Right lung (tissue), 5 donors: Measurements from ENCODE around the gene CAND1. TPM values are rescaled to one million over a fixed set of nuclear protein-coding genes. Genes with fewer than 3 reads are reported as not detected.
"Not testable (repeated sequence)": the region's sequence is repeated elsewhere in the genome, so short reads cannot be mapped to it uniquely, and the experiment has no call there.

Source experiments
- DNase-seq, 2 donors: peaks; one replicate each; pipeline ENCODE4 v3.0.0-alpha.2; 2013
- polyA plus RNA-seq, 5 donors: library from polyadenylated mRNA; unstranded; fragments of 120-200 nt; gene quantifications; one replicate each; pipeline versions ENCODE4 v1.2.1 to v1.2.3, GENCODE V29; 2013; ENCODE audit warnings: inconsistent platforms in 1 of 5, low replicate concordance in 1 of 5; ENCODE audit not compliant: insufficient read length in 5 of 5, insufficient read depth in 1 of 5

Gene CAND1
- polyA plus RNA-seq, 5 donors, result 105 to 202 (median 173) TPM

- no peak for DNase-seq
These were observed 69.3 kb downstream of the CAND1 start for GRCh38 chr12:67338426-67338825.

DNA sequence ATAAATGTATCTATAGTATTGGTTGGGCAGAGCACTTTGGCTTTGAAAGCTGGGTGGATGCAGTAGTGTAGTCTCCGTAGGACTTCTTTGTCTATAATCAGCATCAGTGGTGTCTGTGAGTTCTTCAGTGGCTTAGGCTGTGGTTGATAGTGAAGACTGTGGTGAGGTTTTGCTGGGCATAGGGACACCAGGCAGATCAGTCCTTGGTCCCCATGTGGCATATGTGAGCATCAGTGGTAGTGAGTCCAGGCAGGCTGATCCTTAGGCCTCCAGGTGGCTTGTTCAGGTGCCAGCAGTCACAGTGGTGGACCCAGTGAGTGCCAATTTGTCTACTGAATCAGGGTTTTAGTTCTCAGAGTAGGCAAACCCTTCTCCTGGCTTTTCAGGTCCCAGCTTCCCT, 70.4 kb downstream of the CAND1 start:
- DNase-seq, result no peak

DNA sequence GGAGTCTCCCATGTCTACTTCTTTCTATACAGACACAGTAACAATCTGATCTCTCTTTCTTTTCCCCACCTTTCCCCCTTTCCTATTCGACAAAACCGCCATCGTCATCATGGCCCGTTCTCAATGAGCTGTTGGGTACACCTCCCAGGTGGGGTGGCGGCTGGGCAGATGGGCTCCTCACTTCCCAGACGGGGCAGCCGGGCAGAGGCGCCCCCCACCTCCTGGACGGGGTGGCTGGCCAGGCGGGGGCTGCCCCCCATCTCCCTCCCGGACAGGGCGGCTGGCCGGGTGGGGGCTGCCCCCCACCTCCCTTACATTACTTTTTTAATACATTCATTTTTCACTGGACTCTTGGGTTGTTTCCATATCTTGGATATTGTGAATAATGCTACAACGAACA, 71.9 kb downstream of the CAND1 start:
- not testable (repeated sequence) for DNase-seq

- DNase-seq, result no peak
These were observed 76.0 kb downstream of the CAND1 start for GRCh38 chr12:67344979-67345710.

DNA sequence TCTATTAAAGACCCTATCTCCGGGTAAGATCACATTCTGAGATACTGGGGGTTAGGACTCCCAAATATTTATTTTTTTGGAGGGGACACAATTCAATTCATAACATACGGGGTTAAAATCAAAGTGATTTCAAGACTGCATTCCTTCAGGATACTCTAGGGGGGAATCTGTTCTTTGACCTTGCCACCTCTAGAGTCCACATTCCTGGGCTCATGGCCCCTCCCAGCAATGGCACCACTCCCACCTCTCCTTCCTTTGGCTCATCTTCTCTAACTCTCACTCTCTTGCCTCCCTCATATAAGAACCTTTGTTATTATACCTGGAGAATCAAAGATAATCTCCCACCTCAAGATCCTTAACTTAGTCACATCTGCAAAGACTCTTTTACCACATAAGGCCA, 79.5 kb downstream of the CAND1 start:
- DNase-seq, result no peak

- DNase-seq, result no peak
These were observed 83.5 kb downstream of the CAND1 start for GRCh38 chr12:67352682-67353081.

- no peak for DNase-seq
These were observed 85.2 kb downstream of the CAND1 start for GRCh38 chr12:67354322-67354721.

DNA sequence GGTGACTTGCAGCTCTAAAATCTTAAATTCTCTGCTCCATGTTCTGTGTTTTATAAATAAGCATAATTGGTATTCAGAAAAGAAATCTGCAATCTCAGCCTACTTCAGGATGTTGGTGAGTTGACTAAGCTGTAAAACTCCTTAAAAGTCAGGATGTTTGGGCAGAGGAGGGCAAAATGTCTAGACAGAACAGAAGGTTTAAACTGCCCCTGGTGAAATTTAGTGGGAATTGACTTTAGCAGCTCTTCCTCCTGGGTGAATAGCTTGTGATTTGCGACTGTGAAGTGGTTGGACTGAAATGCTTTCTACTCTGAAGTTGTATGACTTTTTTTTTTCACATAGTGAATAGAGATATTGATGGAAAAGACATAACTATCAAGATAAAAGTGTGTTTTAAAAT, 85.8 kb downstream of the CAND1 start:
- no peak for DNase-seq

GRCh38 chr12:67355428-67356379, 86.5 kb downstream of the CAND1 start:
- DNase-seq, result peak; percentile 54 to 64

DNA sequence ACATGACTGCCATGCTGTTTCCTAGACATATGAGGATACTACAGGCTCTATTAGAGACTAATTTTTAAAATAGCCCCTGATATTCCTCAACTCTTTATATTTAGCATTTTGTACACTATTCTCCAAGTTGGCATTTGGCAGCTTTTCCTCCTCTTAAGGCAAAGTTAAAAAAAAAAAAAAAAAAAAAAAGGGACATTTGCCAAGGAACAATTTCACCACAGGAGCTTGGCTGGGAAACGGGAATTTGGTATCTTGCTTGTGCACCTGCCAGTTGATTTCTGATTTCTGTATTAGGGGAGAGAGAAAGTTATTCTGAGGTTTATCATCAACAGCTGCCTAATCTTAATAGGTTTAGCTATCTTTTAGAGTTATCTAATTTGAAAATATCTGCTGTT, 87.2 kb downstream of the CAND1 start:
- no peak for DNase-seq

DNA sequence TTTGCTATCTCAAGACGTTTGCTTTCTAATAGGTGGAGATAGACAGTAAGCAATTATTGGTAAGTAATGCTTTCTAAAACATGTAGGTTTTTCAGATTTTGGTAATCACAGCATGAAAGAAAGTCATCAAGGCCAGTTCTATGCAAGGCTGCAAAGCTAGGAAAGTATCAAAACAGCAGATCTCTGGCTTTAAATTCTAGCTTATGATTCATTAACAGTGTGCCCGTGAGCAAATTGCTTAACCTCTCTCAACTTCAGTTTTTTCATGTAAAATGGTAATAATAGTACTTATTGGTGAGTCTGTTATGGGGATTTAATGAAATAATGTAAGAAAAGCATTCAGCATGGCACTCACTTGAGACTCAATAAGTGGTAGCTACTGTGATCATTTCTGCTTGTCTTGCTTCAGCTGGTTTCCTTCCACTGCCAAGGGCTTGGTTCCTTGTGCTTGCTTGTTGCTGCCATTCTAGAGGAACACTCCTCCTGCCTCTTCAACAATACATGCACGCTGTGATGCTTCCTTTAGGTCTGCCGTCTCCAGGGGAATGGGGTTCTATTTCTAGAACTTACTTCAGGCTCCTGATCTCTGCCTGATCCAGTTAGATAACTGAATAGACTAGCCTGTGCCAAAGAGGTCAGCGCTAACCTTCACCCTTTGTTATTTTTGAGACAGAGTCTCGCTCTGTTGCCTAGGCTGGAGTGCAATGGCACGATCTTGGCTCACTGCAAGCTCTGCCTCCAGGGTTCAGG, 88.4 kb downstream of the CAND1 start:
- no peak for DNase-seq

DNA sequence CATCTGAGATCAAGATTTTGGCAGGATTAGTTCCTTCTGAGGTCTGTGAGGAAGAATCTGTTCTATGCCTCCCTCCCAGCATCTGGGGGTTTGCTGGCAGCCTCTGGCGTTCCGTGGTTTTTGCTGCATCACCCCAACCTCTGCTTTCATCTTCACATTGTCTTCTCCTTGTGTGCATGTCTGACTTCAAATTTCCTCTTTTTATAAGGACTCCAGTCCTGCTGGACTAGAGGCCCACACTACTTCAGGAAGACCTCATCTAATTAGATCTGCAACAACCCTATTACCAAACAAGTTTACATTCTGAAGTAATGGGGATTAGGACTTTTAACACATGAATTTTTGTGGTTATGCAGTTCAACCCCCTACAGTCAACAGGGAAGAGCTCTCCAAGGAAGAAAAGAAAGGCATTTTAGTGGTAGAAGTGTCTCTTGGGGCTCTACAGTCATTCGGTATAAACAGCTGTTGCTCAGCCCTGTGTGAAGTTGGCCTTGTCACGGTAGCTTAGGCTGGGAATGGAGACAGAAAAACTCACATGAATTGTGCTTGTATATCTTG, 89.7 kb downstream of the CAND1 start:
- no peak for DNase-seq

DNA sequence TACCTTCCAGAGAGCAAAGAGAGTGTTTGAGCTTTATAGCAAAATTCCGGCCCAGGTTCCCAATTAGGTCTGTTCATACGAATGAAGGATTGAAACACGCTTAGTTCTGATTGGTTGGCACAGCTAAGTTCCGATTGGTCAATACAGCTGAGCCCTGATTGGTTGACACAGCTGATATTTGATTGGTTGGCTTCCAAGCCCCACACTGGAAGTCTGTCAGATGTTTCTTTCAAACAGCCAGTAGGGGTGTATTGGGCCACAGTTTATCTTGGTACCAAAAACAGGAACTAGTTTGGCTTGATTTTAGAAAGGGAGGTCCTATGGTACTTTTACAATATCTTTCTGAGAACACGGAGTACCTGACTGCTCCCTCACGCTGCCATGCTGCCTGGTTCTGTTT, 93.4 kb downstream of the CAND1 start:
- no peak for DNase-seq

DNA sequence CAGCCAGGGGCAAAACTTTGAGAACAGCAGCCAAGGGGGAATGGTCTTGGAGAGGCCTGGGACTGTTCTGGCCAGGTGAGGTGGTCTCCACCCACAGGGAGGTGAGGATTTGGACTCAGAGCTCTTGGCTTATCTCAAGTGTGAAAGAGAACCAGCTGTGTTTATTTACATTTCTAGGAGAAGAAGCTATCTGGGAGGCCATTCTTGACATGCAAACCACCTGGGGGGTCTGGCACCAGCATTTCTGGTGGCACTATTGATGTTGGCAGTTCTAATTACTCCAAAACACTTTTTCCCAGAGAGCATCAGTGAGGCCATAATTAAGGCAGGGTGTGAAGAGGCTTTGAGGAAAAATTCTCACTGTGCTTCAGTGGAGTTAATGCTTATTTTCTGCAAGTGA, 95.1 kb downstream of the CAND1 start:
- DNase-seq, result no peak

- no peak for DNase-seq
These were observed 96.0 kb downstream of the CAND1 start for GRCh38 chr12:67365131-67365530.

- no peak for DNase-seq
These were observed 98.7 kb downstream of the CAND1 start for GRCh38 chr12:67367843-67368242.
